ENCODE measurements around the gene RPL36.

Gene RPL36

GRCh38 chr19:5661483-5661882, 28.6 kb upstream of the RPL36 start:
- no peaks in the 10 kb centered on the region for H3K27me3 ChIP-seq (ENCODE audit: control insufficient read depth in 1 of 2, insufficient read depth in 2 of 2, low read length in 2 of 2)
- H3K4me3 ChIP-seq (ENCODE audit: low read depth in 1 of 2, low read length in 2 of 2) = no peak overlapping the region
- no peak overlapping the region for H3K27ac ChIP-seq (ENCODE audit: low read depth, low read length)
- no peaks in the 10 kb centered on the region for H3K4me1 ChIP-seq (ENCODE audit: insufficient read depth, low read length)
- H3K9ac ChIP-seq (ENCODE audit: low read length) = no peak overlapping the region
- H3K36me3 ChIP-seq (ENCODE audit: insufficient read depth, low read length) = peaks cover 74% of the 10 kb centered on the region
- no peaks in the 10 kb centered on the region for H3K9me3 ChIP-seq (ENCODE audit: low read length)

DNA sequence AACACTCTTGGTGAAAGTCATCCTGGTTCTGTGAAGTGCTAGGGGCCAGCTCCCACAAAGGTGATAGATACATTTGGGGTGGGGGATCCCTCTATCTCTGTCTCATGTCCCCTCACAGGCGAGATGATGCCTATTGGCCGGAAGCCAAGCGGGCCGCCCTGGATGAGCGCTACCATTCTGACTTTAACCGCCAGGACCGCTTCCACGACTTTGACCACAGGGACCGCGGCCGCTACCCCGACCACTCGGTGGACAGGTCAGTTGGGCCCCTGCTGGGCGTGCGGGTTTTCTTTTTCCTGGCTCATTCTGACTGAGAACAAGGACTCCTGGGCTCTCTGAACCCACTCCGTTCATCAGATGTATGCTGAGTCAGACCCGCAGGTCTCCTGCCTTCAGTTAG, 26.2 kb upstream of the RPL36 start:
- Histone ChIP-seq H3K9me3 (ENCODE audit: low read length) (no peaks in the 10 kb centered on the region), H3K36me3 (ENCODE audit: insufficient read depth, low read length) (peaks cover 76% of the 10 kb centered on the region), H3K27ac (ENCODE audit: low read depth, low read length) (no peak overlapping the region), H3K9ac (ENCODE audit: low read length) (no peak overlapping the region), H3K4me3 (ENCODE audit: low read depth in 1 of 2, low read length in 2 of 2) (no peak overlapping the region), H3K4me1 (ENCODE audit: insufficient read depth, low read length) (no peaks in the 10 kb centered on the region), H3K27me3 (ENCODE audit: control insufficient read depth in 1 of 2, insufficient read depth in 2 of 2, low read length in 2 of 2) (no peaks in the 10 kb centered on the region)

DNA sequence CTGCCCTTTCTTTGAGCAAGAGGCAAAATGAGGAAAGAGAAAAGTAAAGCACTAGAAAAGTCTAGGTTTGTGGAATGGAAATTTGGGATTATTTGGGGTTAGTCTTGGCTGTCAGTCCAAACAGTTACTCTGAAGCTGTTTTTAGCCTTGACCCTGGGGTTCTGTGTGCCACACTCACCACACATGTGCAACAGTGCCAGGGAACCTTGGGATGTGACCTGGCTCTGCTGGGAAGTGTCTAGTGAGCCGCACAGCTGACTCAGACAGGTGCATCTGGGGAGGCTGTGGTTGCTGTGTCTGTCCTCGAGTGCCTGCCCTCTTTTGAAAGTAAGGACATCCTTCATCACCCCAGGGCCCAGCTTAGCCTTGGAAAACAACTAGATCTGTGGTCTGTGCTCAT, 25.6 kb upstream of the RPL36 start:
- H3K9ac ChIP-seq (ENCODE audit: low read length) = no peak overlapping the region
- no peak overlapping the region for H3K27ac ChIP-seq (ENCODE audit: low read depth, low read length)
- H3K36me3 ChIP-seq (ENCODE audit: insufficient read depth, low read length) = peaks cover 79% of the 10 kb centered on the region
- H3K9me3 ChIP-seq (ENCODE audit: low read length) = no peaks in the 10 kb centered on the region
- H3K4me3 ChIP-seq (ENCODE audit: low read depth in 1 of 2, low read length in 2 of 2) = no peak overlapping the region
- no peaks in the 10 kb centered on the region for H3K27me3 ChIP-seq (ENCODE audit: control insufficient read depth in 1 of 2, insufficient read depth in 2 of 2, low read length in 2 of 2)
- no peaks in the 10 kb centered on the region for H3K4me1 ChIP-seq (ENCODE audit: insufficient read depth, low read length)

DNA sequence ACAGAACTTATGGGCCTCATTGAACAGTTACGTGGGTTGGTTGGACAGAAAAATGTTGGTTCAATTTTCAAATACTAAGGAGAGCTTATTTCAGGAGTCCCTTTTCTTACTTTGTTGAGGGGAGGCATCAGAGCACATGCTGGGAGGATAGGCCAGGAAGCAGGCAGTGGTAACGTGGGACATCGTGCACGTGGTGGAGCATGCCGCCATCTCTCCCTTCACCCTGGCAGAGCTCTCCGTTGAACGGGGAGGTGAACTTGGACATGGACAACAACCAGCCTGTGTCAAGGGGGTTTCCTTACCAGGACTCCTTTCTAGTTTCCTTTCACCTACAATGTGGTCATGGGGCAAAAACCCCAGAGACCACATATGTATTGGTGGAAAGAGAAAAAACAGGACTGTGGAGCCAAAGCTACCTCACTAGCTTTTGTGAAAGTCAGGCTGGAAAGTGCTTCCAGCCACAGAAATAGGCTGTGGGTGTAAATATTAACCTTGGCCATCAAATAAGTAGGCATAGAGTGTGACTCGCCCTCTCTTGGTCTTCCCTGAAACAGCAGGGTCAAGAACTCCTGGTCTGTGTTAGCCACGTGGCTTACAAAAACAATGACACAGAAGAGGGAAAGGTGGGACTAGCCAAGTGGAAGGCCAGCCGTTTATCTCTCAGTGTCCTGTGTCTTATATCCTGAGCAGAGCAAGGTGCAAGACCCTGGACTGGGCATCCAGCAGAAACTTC, 24.1 kb upstream of the RPL36 start:
- H3K4me1 ChIP-seq (ENCODE audit: insufficient read depth, low read length) = no peaks in the 10 kb centered on the region
- peaks cover 67% of the 10 kb centered on the region for H3K36me3 ChIP-seq (ENCODE audit: insufficient read depth, low read length)
- H3K9me3 ChIP-seq (ENCODE audit: low read length) = no peaks in the 10 kb centered on the region
- H3K27ac ChIP-seq (ENCODE audit: low read depth, low read length) = no peak overlapping the region
- H3K4me3 ChIP-seq (ENCODE audit: low read depth in 1 of 2, low read length in 2 of 2) = no peak overlapping the region
- H3K9ac ChIP-seq (ENCODE audit: low read length) = no peak overlapping the region
- H3K27me3 ChIP-seq (ENCODE audit: control insufficient read depth in 1 of 2, insufficient read depth in 2 of 2, low read length in 2 of 2) = no peaks in the 10 kb centered on the region

- Histone ChIP-seq H3K9me3 (ENCODE audit: low read length) (no peaks in the 10 kb centered on the region), H3K27me3 (ENCODE audit: control insufficient read depth in 1 of 2, insufficient read depth in 2 of 2, low read length in 2 of 2) (no peaks in the 10 kb centered on the region), H3K4me3 (ENCODE audit: low read depth in 1 of 2, low read length in 2 of 2) (no peak overlapping the region), H3K36me3 (ENCODE audit: insufficient read depth, low read length) (peaks cover 58% of the 10 kb centered on the region), H3K4me1 (ENCODE audit: insufficient read depth, low read length) (no peaks in the 10 kb centered on the region), H3K9ac (ENCODE audit: low read length) (no peak overlapping the region), H3K27ac (ENCODE audit: low read depth, low read length) (no peak overlapping the region)
Measured at GRCh38 chr19:5666921-5667610, 23.0 kb upstream of the RPL36 start.

DNA sequence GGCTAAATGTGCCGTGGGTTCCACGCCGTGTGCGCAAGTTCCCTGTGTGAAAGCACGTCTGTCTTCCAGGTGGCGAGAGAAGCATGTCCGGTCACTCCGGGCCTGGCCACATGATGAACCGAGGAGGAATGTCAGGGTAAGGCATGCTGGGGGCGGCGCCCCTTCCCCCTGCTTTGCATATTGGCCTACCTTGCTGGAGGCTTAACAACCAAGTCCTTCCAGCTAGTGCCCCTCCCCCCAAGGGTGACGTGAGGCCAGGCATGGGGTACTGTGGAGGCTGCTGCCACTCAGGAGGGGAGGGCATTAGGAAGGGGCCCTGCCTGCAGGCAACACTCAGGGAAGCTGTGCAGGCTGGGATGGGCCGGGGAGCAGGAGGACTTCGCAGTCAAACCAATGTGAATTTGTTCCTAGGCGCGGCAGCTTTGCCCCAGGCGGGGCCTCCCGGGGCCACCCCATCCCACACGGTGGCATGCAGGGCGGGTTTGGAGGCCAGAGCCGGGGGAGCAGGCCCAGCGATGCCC, 22.3 kb upstream of the RPL36 start:
- H3K4me1 ChIP-seq (ENCODE audit: insufficient read depth, low read length) = no peaks in the 10 kb centered on the region
- H3K9ac ChIP-seq (ENCODE audit: low read length) = no peak overlapping the region
- H3K36me3 ChIP-seq (ENCODE audit: insufficient read depth, low read length) = peaks cover 58% of the 10 kb centered on the region
- H3K27ac ChIP-seq (ENCODE audit: low read depth, low read length) = no peak overlapping the region
- no peaks in the 10 kb centered on the region for H3K27me3 ChIP-seq (ENCODE audit: control insufficient read depth in 1 of 2, insufficient read depth in 2 of 2, low read length in 2 of 2)
- H3K4me3 ChIP-seq (ENCODE audit: low read depth in 1 of 2, low read length in 2 of 2) = no peak overlapping the region
- no peaks in the 10 kb centered on the region for H3K9me3 ChIP-seq (ENCODE audit: low read length)

GRCh38 chr19:5669212-5669611, 20.9 kb upstream of the RPL36 start:
- Histone ChIP-seq H3K36me3 (ENCODE audit: insufficient read depth, low read length) (peaks cover 48% of the 10 kb centered on the region), H3K9me3 (ENCODE audit: low read length) (no peaks in the 10 kb centered on the region), H3K9ac (ENCODE audit: low read length) (no peak overlapping the region), H3K27ac (ENCODE audit: low read depth, low read length) (no peak overlapping the region), H3K27me3 (ENCODE audit: control insufficient read depth in 1 of 2, insufficient read depth in 2 of 2, low read length in 2 of 2) (no peaks in the 10 kb centered on the region), H3K4me3 (ENCODE audit: low read depth in 1 of 2, low read length in 2 of 2) (no peak overlapping the region), H3K4me1 (ENCODE audit: insufficient read depth, low read length) (no peaks in the 10 kb centered on the region)

DNA sequence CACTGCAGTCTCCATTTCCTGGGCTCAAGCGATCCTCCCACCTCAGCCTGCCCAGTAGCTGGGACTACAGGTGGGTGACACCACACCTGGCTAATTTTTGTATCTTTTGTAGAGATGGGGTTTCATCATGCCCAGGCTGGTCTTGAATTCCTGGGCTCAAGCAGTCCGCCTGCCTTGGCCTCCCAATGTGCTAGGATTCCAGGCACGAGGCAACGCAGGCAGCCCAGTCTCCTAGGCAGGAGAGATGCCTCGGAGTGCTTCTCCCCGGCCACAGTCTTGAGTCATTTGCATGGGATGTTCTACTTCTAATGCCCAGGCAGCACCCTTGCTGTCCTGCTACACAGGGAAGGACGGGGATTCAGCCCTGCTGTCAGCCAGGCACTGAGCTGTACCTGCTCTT, 18.5 kb upstream of the RPL36 start:
- Histone ChIP-seq H3K9ac (ENCODE audit: low read length) (no peak overlapping the region), H3K9me3 (ENCODE audit: low read length) (no peaks in the 10 kb centered on the region), H3K27me3 (ENCODE audit: control insufficient read depth in 1 of 2, insufficient read depth in 2 of 2, low read length in 2 of 2) (no peaks in the 10 kb centered on the region), H3K36me3 (ENCODE audit: insufficient read depth, low read length) (peaks cover 25% of the 10 kb centered on the region), H3K4me1 (ENCODE audit: insufficient read depth, low read length) (no peaks in the 10 kb centered on the region), H3K27ac (ENCODE audit: low read depth, low read length) (no peak overlapping the region), H3K4me3 (ENCODE audit: low read depth in 1 of 2, low read length in 2 of 2) (no peak overlapping the region)

DNA sequence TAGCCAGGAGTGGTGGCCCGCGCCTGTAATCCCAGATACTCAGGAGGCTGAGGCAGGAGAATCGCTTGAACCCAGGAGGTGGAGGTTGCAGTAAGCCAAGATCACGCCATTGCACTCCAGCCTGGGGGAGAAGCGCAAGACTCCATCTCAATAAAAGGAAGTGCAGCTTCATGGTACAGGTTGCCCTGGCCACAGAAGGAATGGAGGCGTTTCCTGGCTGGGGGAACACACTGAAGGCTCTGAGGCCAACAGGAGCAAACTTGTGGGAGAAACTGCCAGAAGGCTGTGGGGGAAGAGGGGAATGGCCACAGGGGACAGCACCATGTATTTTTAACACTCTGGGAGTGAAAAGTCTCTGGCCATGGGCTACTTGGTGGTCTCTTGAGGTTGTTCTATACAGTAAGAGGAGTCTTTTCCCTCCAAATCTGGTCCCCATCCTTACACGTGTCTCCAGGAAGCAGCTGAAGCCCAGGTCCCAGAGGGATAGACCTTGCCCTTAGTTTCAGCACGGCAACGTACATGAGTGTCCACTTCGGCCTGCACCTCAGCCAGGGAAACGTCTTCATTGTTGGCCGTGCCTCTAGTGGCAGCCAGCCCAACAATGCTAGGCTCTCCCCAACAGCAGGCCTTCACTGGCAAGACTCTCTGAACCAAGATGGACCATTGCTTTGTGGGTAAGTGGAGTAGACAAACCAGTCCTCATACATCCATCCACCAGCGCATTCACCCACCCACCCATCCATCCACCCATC, 17.2 kb upstream of the RPL36 start:
- H3K4me1 ChIP-seq (ENCODE audit: insufficient read depth, low read length) = no peaks in the 10 kb centered on the region
- no peaks in the 10 kb centered on the region for H3K9me3 ChIP-seq (ENCODE audit: low read length)
- H3K36me3 ChIP-seq (ENCODE audit: insufficient read depth, low read length) = peaks cover 13% of the 10 kb centered on the region
- no peak overlapping the region for H3K4me3 ChIP-seq (ENCODE audit: low read depth in 1 of 2, low read length in 2 of 2)
- no peaks in the 10 kb centered on the region for H3K27me3 ChIP-seq (ENCODE audit: control insufficient read depth in 1 of 2, insufficient read depth in 2 of 2, low read length in 2 of 2)
- no peak overlapping the region for H3K9ac ChIP-seq (ENCODE audit: low read length)
- H3K27ac ChIP-seq (ENCODE audit: low read depth, low read length) = no peak overlapping the region

- Histone ChIP-seq H3K9ac (ENCODE audit: low read length) (no peak overlapping the region), H3K27ac (ENCODE audit: low read depth, low read length) (no peak overlapping the region), H3K9me3 (ENCODE audit: low read length) (no peaks in the 10 kb centered on the region), H3K4me3 (ENCODE audit: low read depth in 1 of 2, low read length in 2 of 2) (no peak overlapping the region), H3K4me1 (ENCODE audit: insufficient read depth, low read length) (no peaks in the 10 kb centered on the region), H3K36me3 (ENCODE audit: insufficient read depth, low read length) (peaks cover 11% of the 10 kb centered on the region), H3K27me3 (ENCODE audit: control insufficient read depth in 1 of 2, insufficient read depth in 2 of 2, low read length in 2 of 2) (no peaks in the 10 kb centered on the region)
Measured at GRCh38 chr19:5673752-5674151, 16.3 kb upstream of the RPL36 start.

DNA sequence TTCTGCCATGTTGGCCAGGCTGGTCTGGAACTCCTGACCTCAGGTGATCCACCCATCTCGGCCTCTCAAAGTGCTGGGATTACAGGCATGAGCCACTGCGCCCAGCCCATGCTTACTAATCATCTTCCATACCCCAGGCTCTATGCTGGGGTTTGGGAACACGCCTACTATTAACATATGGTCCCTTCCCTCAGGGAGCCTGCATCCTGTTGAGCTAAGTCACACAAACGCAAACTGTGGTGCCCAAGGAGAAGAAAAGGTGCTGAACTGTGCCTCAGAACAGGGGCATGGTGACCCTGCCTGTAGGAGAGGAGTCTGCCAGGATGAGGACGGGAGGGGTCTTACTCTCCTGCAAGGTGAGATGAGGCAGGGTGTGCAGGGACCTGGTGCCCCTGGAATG, 15.4 kb upstream of the RPL36 start:
- H3K36me3 ChIP-seq (ENCODE audit: insufficient read depth, low read length) = peaks cover 5% of the 10 kb centered on the region

More for the DNA sequence above, 15.4 kb upstream of the RPL36 start:
- Histone ChIP-seq H3K9ac (ENCODE audit: low read length) (no peak overlapping the region), H3K4me1 (ENCODE audit: insufficient read depth, low read length) (peaks cover 7% of the 10 kb centered on the region), H3K4me3 (ENCODE audit: low read depth in 1 of 2, low read length in 2 of 2) (no peak overlapping the region), H3K27ac (ENCODE audit: low read depth, low read length) (no peak overlapping the region), H3K9me3 (ENCODE audit: low read length) (no peaks in the 10 kb centered on the region), H3K27me3 (ENCODE audit: control insufficient read depth in 1 of 2, insufficient read depth in 2 of 2, low read length in 2 of 2) (no peaks in the 10 kb centered on the region)
